ENCODE results near the gene WWTR1.

GRCh38 chr3:149575213-149575960 lies 82.4 kb downstream of the WWTR1 start:
- no peak for TF ChIP-seq CTCF (IDR thresholded peaks at IDR 0.05; ENCODE audit: insufficient read depth, low read length)
- TF ChIP-seq POLR2AphosphoS5 (IDR thresholded peaks at IDR 0.05; ENCODE audit: low read depth) = no peak
- no peak for TF ChIP-seq REST (IDR thresholded peaks at IDR 0.05; ENCODE audit: insufficient replicate concordance, low read depth)

Measured in HL-60 (cell line).